Activated naive CD4-positive, alpha-beta T cell treated with anti-CD3 and anti-CD28 coated beads, Interleukin-2, amount 10 ng/mL, durations not matched to agents 7 days and 5 days (primary cell): ENCODE measurements around the gene NKAIN2.

Source experiments
- CTCF ChIA-PET: fragments of 350-600 bp; sonication (Branson Sonifier 250); formaldehyde crosslinking; loops from one replicate; lab custom pipeline; 2021; ENCODE audit warnings: antibody characterized with exemption; lab: Charles Lee
- DNase-seq: peaks from one replicate; pipeline ENCODE4 v3.0.0-alpha.2; 2020
- H3K27ac Mint-ChIP-seq: one replicate; pipeline ENCODE4 v1.8.0; 2021; ENCODE audit warnings: mild to moderate bottlenecking, moderate library complexity, mixed read lengths
- H3K27me3 Mint-ChIP-seq: one replicate; pipeline ENCODE4 v1.8.0; 2021; ENCODE audit warnings: mild to moderate bottlenecking, mixed read lengths
- H3K36me3 Mint-ChIP-seq: one replicate; pipeline ENCODE4 v1.8.0; 2021; ENCODE audit warnings: mixed read lengths
- H3K4me1 Mint-ChIP-seq: one replicate; pipeline ENCODE4 v1.8.0; 2021; ENCODE audit warnings: mixed read lengths
- H3K4me3 Mint-ChIP-seq: one replicate; pipeline ENCODE4 v1.8.0; 2021; ENCODE audit warnings: mild to moderate bottlenecking, moderate library complexity, mixed read lengths
- H3K9me3 Mint-ChIP-seq: one replicate; pipeline ENCODE4 v1.8.0; 2021; ENCODE audit warnings: mixed read lengths

The NKAIN2 gene

DNA sequence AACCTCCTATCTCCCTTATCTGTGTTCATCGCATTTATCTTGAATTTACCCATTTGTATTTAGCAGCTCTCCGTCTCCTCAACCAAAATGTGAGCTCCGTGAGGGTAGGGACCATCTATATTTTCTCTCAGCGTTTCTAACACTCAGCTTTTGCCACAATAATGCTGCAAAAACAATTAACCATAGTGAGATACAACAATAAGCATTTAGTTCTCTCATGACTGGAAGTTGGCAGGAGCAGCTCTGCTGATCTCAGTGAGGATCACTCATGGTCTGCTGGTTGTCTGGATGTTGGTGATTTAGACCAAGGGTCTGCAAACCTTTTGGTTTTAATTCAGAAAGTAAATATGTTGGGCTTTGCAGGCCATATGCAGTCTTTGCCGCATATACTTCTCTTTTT, 763.7 kb downstream of the NKAIN2 start:
- H3K36me3 Mint-ChIP-seq = no peaks in the 10 kb centered on the region
- H3K9me3 Mint-ChIP-seq = peaks cover 18% of the 10 kb centered on the region
- CTCF ChIA-PET = no interaction called here
- H3K27ac Mint-ChIP-seq = no peak overlapping the region
- DNase-seq = no peak
- no peak overlapping the region for H3K4me3 Mint-ChIP-seq
- no peaks in the 10 kb centered on the region for H3K4me1 Mint-ChIP-seq
- no peaks in the 10 kb centered on the region for H3K27me3 Mint-ChIP-seq

GRCh38 chr6:124573953-124574352, 770.3 kb downstream of the NKAIN2 start:
- Mint-ChIP-seq H3K9me3 (peaks cover 7% of the 10 kb centered on the region), H3K27me3 (no peaks in the 10 kb centered on the region), H3K4me1 (no peaks in the 10 kb centered on the region), H3K36me3 (no peaks in the 10 kb centered on the region), H3K4me3 (no peak overlapping the region), H3K27ac (no peak overlapping the region)
- CTCF ChIA-PET = no interaction called here
- DNase-seq = no peak

- no peak for DNase-seq
- no peaks in the 10 kb centered on the region for H3K36me3 Mint-ChIP-seq
- CTCF ChIA-PET = no interaction called here
- H3K4me3 Mint-ChIP-seq = no peak overlapping the region
- H3K9me3 Mint-ChIP-seq = peaks cover 3% of the 10 kb centered on the region
- no peak overlapping the region for H3K27ac Mint-ChIP-seq
- H3K27me3 Mint-ChIP-seq = no peaks in the 10 kb centered on the region
- no peaks in the 10 kb centered on the region for H3K4me1 Mint-ChIP-seq
These were observed 774.1 kb downstream of the NKAIN2 start for GRCh38 chr6:124577734-124578281.

DNA sequence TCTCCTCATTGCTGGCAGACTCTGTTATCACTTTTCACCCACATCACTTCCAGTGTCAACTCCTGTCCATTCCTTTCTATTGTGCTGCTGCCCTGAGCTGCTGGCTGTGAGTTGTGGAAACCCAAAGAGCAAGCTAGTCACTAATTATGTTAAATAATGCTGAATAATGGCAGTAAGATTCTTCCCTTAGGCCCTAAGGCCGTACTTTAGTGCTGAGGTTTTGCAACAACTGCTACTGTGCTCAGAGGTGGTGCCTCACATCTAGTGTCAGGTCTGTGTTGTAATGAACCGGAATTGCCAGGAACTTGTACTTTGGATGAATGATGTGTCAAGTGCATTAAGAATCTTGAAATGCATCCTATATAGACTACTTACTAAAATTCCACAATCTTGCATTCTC, 786.3 kb downstream of the NKAIN2 start:
- CTCF ChIA-PET = no interaction called here
- no peak overlapping the region for H3K4me3 Mint-ChIP-seq
- no peak for DNase-seq
- no peaks in the 10 kb centered on the region for H3K9me3 Mint-ChIP-seq
- H3K27me3 Mint-ChIP-seq = no peaks in the 10 kb centered on the region
- no peaks in the 10 kb centered on the region for H3K4me1 Mint-ChIP-seq
- H3K27ac Mint-ChIP-seq = no peak overlapping the region
- H3K36me3 Mint-ChIP-seq = no peaks in the 10 kb centered on the region

- CTCF ChIA-PET = no interaction called here
- Mint-ChIP-seq H3K4me3 (no peak overlapping the region), H3K27ac (no peak overlapping the region), H3K4me1 (no peaks in the 10 kb centered on the region), H3K9me3 (no peaks in the 10 kb centered on the region), H3K36me3 (no peaks in the 10 kb centered on the region), H3K27me3 (no peaks in the 10 kb centered on the region)
- DNase-seq = no peak
These were observed 796.0 kb downstream of the NKAIN2 start for GRCh38 chr6:124599656-124600055.

GRCh38 chr6:124604719-124605118, 801.1 kb downstream of the NKAIN2 start:
- no peaks in the 10 kb centered on the region for H3K4me1 Mint-ChIP-seq
- H3K27ac Mint-ChIP-seq = no peak overlapping the region
- H3K9me3 Mint-ChIP-seq = no peaks in the 10 kb centered on the region
- H3K36me3 Mint-ChIP-seq = no peaks in the 10 kb centered on the region
- no peak overlapping the region for H3K4me3 Mint-ChIP-seq
- DNase-seq = no peak
- H3K27me3 Mint-ChIP-seq = no peaks in the 10 kb centered on the region
- CTCF ChIA-PET = interaction anchor here (1.1 kb wide), 1 partner anchor 12 kb away, joined by 3 read pairs; no protein-coding TSS in a partner anchor

- CTCF ChIA-PET = no interaction called here
- no peaks in the 10 kb centered on the region for H3K36me3 Mint-ChIP-seq
- no peak overlapping the region for H3K4me3 Mint-ChIP-seq
- no peaks in the 10 kb centered on the region for H3K27me3 Mint-ChIP-seq
- H3K9me3 Mint-ChIP-seq = no peaks in the 10 kb centered on the region
- no peaks in the 10 kb centered on the region for H3K4me1 Mint-ChIP-seq
- H3K27ac Mint-ChIP-seq = no peak overlapping the region
- DNase-seq = no peak
These were observed 803.5 kb downstream of the NKAIN2 start for GRCh38 chr6:124607119-124607627.

- no peaks in the 10 kb centered on the region for H3K36me3 Mint-ChIP-seq
- no peak overlapping the region for H3K27ac Mint-ChIP-seq
- no peaks in the 10 kb centered on the region for H3K9me3 Mint-ChIP-seq
- no peak overlapping the region for H3K4me3 Mint-ChIP-seq
- H3K4me1 Mint-ChIP-seq = no peaks in the 10 kb centered on the region
- H3K27me3 Mint-ChIP-seq = no peaks in the 10 kb centered on the region
- no peak for DNase-seq
- CTCF ChIA-PET = no interaction called here
These were observed 809.4 kb downstream of the NKAIN2 start for GRCh38 chr6:124613031-124613430.

- Mint-ChIP-seq H3K27me3 (no peaks in the 10 kb centered on the region), H3K4me1 (no peaks in the 10 kb centered on the region), H3K27ac (no peak overlapping the region), H3K36me3 (no peaks in the 10 kb centered on the region), H3K4me3 (no peak overlapping the region), H3K9me3 (no peaks in the 10 kb centered on the region)
- CTCF ChIA-PET = no interaction called here
- no peak for DNase-seq
These were observed 818.7 kb downstream of the NKAIN2 start for GRCh38 chr6:124622351-124622750.

- no peak overlapping the region for H3K4me3 Mint-ChIP-seq
- no peaks in the 10 kb centered on the region for H3K27me3 Mint-ChIP-seq
- CTCF ChIA-PET = no interaction called here
- no peaks in the 10 kb centered on the region for H3K36me3 Mint-ChIP-seq
- no peak overlapping the region for H3K27ac Mint-ChIP-seq
- no peak for DNase-seq
- H3K4me1 Mint-ChIP-seq = no peaks in the 10 kb centered on the region
- H3K9me3 Mint-ChIP-seq = peaks cover 3% of the 10 kb centered on the region
These were observed 830.0 kb downstream of the NKAIN2 start for GRCh38 chr6:124633655-124634054.

GRCh38 chr6:124640432-124640831, 836.8 kb downstream of the NKAIN2 start:
- CTCF ChIA-PET = no interaction called here
- no peak for DNase-seq
- Mint-ChIP-seq H3K9me3 (peaks cover 1% of the 10 kb centered on the region), H3K27ac (no peak overlapping the region), H3K36me3 (no peaks in the 10 kb centered on the region), H3K27me3 (no peaks in the 10 kb centered on the region), H3K4me1 (no peaks in the 10 kb centered on the region), H3K4me3 (no peak overlapping the region)

DNA sequence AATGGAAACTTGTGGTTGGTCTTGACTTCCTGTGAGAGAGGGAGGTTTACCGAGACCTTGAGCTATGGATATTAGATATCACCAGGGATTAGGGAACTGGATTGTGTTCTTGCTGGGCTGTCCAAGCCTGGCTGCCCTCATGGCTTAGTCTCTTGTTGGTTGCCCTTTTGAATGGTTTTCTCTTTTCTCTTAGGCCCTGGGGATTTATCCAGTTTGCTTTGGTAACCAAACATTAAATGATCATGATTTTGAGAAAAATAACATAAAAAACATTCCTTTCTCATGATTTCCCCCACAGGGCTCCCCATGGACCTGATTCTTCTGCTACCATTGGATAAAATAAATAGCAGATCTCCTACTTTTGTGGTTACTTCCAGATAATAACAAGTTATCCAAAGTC, 852.2 kb downstream of the NKAIN2 start:
- no peak for DNase-seq
- Mint-ChIP-seq H3K27ac (no peak overlapping the region), H3K27me3 (no peaks in the 10 kb centered on the region), H3K4me3 (no peak overlapping the region), H3K9me3 (no peaks in the 10 kb centered on the region), H3K4me1 (no peaks in the 10 kb centered on the region), H3K36me3 (no peaks in the 10 kb centered on the region)
- CTCF ChIA-PET = no interaction called here

DNA sequence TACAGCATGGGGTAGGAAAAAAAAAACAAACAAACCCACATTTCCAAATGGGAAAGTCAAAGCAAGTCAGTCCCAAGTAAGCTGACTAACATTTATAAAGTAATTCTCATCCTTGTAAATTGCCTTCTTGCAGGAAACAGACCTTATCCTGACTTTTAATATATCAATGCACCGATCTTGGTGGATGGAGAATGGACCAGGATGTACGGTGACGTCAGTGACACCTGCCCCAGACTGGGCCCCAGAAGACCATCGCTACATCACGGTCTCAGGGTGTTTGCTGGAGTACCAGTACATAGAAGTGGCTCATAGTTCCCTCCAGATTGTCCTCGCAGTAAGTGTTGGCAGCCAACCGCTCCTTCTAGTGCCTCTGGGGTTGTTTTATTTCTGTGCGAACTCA, 854.4 kb downstream of the NKAIN2 start:
- no peak for DNase-seq
- Mint-ChIP-seq H3K27me3 (no peaks in the 10 kb centered on the region), H3K4me1 (no peaks in the 10 kb centered on the region), H3K27ac (no peak overlapping the region), H3K4me3 (no peak overlapping the region), H3K36me3 (no peaks in the 10 kb centered on the region), H3K9me3 (no peaks in the 10 kb centered on the region)
- CTCF ChIA-PET = no interaction called here

DNA sequence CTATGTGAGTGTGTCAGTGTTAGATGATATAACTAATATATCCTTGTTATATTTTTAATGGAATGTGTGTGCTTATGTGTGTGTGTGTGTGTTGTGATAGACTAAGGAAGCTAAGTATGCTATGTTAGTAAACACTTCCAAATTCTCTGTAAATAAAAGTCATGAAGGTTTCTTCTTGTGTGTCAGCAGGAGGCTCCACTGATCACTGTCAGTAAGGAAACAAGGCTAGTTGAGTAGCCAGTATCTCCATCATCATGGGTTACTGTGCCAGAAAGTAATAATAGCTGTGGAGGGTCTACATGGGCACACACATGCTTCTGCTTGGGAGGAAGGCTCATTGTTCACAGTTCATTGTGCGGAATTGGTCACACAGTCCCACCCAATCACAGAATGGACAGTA, 855.8 kb downstream of the NKAIN2 start:
- no peak for DNase-seq
- CTCF ChIA-PET = no interaction called here
- Mint-ChIP-seq H3K4me3 (no peak overlapping the region), H3K4me1 (no peaks in the 10 kb centered on the region), H3K27me3 (no peaks in the 10 kb centered on the region), H3K36me3 (no peaks in the 10 kb centered on the region), H3K9me3 (no peaks in the 10 kb centered on the region), H3K27ac (no peak overlapping the region)

- CTCF ChIA-PET = no interaction called here
- H3K4me1 Mint-ChIP-seq = no peaks in the 10 kb centered on the region
- H3K27ac Mint-ChIP-seq = no peak overlapping the region
- DNase-seq = no peak
- H3K9me3 Mint-ChIP-seq = no peaks in the 10 kb centered on the region
- H3K4me3 Mint-ChIP-seq = no peak overlapping the region
- H3K36me3 Mint-ChIP-seq = no peaks in the 10 kb centered on the region
- H3K27me3 Mint-ChIP-seq = no peaks in the 10 kb centered on the region
These were observed 856.5 kb downstream of the NKAIN2 start for GRCh38 chr6:124660185-124660584.
